ENCODE results near the gene RGS16.

GRCh38 chr1:182641561-182641960 lies 37.4 kb upstream of the RGS16 start:
- TF ChIP-seq CTCF (IDR thresholded peaks at IDR 0.05), result no peak
- TF ChIP-seq POLR2A (IDR thresholded peaks at IDR 0.05), result no peak
